Hepatocyte (in vitro differentiated cells): ENCODE data around the gene NENF. TPM values are rescaled to one million over a fixed set of nuclear protein-coding genes. Genes with fewer than 3 reads are reported as not detected.

Source experiments
- DNase-seq: peaks from one replicate; pipeline ENCODE4 v3.0.0-alpha.2; 2016; ENCODE audit warnings: low spot score
- H2AFZ ChIP-seq: fragments of 200-600 bp; sonication (generic); 2 replicates; pipeline ENCODE4 v1.6.0; 2016; ENCODE audit warnings: antibody characterized with exemption, mild to moderate bottlenecking
- H3K27ac ChIP-seq: fragments of 200-600 bp; sonication (generic); 2 replicates; pipeline ENCODE4 v1.5.1; 2016; ENCODE audit warnings: mild to moderate bottlenecking
- H3K27me3 ChIP-seq: fragments of 200-600 bp; sonication (generic); 2 replicates; pipeline ENCODE4 v1.6.1; 2016
- H3K36me3 ChIP-seq: fragments of 200-600 bp; sonication (generic); replicated peaks from 2 replicates; pipeline ENCODE4 v1.5.1; 2016; ENCODE audit warnings: low read depth; ENCODE audit not compliant: insufficient read depth
- H3K4me1 ChIP-seq: fragments of 200-600 bp; sonication (generic); 2 replicates; pipeline ENCODE4 v1.5.1; 2016; ENCODE audit warnings: mild to moderate bottlenecking, moderate library complexity; ENCODE audit not compliant: insufficient read depth
- H3K4me2 ChIP-seq: fragments of 200-600 bp; sonication (generic); 2 replicates; pipeline ENCODE4 v1.6.0; 2016
- H3K4me3 ChIP-seq: fragments of 200-600 bp; sonication (generic); 2 replicates; pipeline ENCODE4 v1.5.1; 2016; ENCODE audit warnings: mild to moderate bottlenecking
- H3K79me2 ChIP-seq: fragments of 200-600 bp; sonication (generic); 2 replicates; pipeline ENCODE4 v1.6.0; 2017; ENCODE audit warnings: mild to moderate bottlenecking
- H3K9me2 ChIP-seq: fragments of 200-600 bp; sonication (generic); replicated peaks from 2 replicates; pipeline ENCODE4 v1.6.0; 2017; ENCODE audit warnings: mild to moderate bottlenecking; ENCODE audit not compliant: insufficient read depth
- H3K9me3 ChIP-seq: fragments of 200-600 bp; sonication (generic); 2 replicates; pipeline ENCODE4 v1.5.1; 2016; ENCODE audit warnings: low read depth, mild to moderate bottlenecking
- H4K20me1 ChIP-seq: fragments of 200-600 bp; sonication (generic); 2 replicates; pipeline ENCODE4 v1.6.0; 2016; ENCODE audit warnings: mild to moderate bottlenecking; ENCODE audit not compliant: insufficient read depth, poor library complexity, severe bottlenecking
- CTCF ChIP-seq: fragments of 200-600 bp; sonication (generic); IDR thresholded peaks from 2 replicates; pipeline ENCODE4 v1.5.1; 2016; ENCODE audit warnings: antibody characterized with exemption, mild to moderate bottlenecking; ENCODE audit not compliant: poor library complexity
- EZH2 ChIP-seq: fragments of 200-600 bp; sonication (generic); IDR thresholded peaks from 2 replicates; pipeline ENCODE4 v1.6.1; 2016; ENCODE audit warnings: antibody characterized with exemption, mild to moderate bottlenecking, borderline replicate concordance
- EZH2phosphoT487 ChIP-seq: fragments of 200-600 bp; sonication (generic); IDR thresholded peaks from one replicate; pipeline ENCODE4 v1.6.1; 2018; ENCODE audit warnings: antibody characterized with exemption, mild to moderate bottlenecking, low read depth, moderate library complexity; ENCODE audit not compliant: unreplicated experiment, severe bottlenecking
- WGBS: methylation state at CpG from one replicate; pipeline ENCODE4 v1.1.6; 2016; ENCODE audit warnings: low lambda C conversion rate; ENCODE audit errors: missing lambda C conversion rate; 5-methylcytosine and 5-hydroxymethylcytosine counted together
- polyA plus RNA-seq: library from polyadenylated mRNA; unstranded; fragments of >200 nt; fragmentation: Nextera tagmentation; extraction: Ambion mirVana; gene quantifications from 2 replicates; pipeline ENCODE4 v1.2.1, GENCODE V29; 2016
- total RNA-seq: library from RNA; depleted of rRNA; stranded (reverse); fragments of >200 nt; gene quantifications from 2 replicates; pipeline ENCODE4 v1.2.3, GENCODE V29; 2014

NENF gene
- total and polyA plus RNA-seq, 2 experiments from 2014 or later: 52.3 to 115 TPM

DNA sequence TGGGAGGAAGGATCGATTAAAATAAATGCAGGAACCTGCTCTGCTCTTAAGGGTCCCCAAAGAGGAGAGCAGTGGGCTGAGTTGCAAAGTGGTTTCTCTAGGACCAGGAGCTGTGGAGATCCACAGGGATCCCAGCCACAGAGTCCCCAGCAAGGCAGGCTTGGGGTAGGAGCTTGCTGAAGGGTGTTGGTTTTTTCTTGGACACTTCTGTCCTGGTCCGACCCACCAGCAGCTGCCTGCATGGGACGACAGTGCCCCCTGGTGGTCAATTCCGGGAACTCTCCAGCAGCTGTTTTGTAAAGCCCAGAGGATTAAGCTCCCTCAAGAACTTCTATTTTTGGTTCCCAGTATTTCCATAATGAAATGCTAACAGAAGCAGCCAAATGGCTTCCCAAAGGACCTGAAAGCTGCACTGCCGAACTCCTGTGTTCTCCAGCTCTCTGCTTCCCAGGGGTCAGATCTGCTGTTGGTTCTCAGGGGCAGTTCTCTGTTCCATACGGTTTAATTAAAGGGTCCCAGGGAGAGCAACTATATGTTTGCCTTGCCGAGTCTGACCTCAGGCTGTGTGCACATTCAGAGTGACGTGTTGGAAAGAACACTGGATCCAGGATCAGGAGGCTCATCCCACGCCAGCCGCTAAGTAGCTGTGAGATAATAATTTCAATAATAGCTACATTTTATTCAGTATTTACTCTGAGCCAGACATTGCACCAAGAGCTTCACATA lies 23.2 kb downstream of the NENF start:
- no peak overlapping the region for H2AFZ ChIP-seq
- TF ChIP-seq CTCF (peak; percentile 94), EZH2phosphoT487 (no peak)
- no peak overlapping the region for H3K27ac ChIP-seq

DNA sequence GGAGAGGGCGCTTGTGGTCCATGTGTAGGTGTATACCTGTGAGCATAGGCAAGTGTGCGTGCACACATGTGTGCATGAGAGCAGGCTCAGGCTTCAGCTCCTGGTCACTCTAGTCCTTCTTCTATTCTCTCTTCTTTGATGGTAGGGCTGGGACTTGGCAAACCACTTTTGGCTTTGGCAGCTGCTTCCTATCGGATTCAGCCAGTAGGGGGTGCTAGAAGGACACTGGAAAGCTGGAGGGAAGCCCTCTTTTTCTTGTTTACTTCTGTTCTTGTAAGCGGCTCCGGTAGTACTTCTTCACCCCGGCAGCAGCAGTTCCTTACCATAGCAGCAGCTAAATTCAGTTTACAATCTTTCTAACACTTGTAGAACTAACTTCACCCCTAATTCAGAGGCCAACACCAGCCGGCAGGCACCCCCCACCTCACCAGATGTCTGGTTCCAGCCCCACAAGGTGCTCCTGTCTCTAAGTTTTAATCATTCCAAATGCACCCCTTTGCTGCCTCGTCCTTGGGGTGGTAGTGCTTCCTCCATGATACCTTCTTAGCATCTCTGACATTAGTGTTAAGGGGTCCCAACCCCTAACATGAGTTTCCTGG lies 25.1 kb downstream of the NENF start:
- peak; percentile 42 for TF ChIP-seq CTCF
- no peak for TF ChIP-seq EZH2
- no peak for TF ChIP-seq EZH2phosphoT487
- no peaks in the 10 kb centered on the region for H3K9me3 ChIP-seq
- DNase-seq: peak; percentile 60

More for the DNA sequence above, 23.2 kb downstream of the NENF start:
- H3K79me2 ChIP-seq: no peaks in the 10 kb centered on the region
- H3K36me3 ChIP-seq: no peaks in the 10 kb centered on the region
- H4K20me1 ChIP-seq: no peaks in the 10 kb centered on the region
- H3K4me1 ChIP-seq: no peaks in the 10 kb centered on the region
- H3K9me3 ChIP-seq: no peaks in the 10 kb centered on the region
- peak; percentile 87 for DNase-seq
- no peaks in the 10 kb centered on the region for H3K9me2 ChIP-seq
- H3K4me2 ChIP-seq: peak overlapping the region; percentile 59
- H3K4me3 ChIP-seq: no peak overlapping the region
- no peaks in the 10 kb centered on the region for H3K27me3 ChIP-seq
- 38% methylated on average over 10 of the region's 10 CpGs for WGBS

GRCh38 chr1:212458817-212459216 lies 26.1 kb downstream of the NENF start:
- WGBS: 20% methylated on average over 1 of the region's 1 CpG
- Histone ChIP-seq H2AFZ (no peak overlapping the region), H3K4me2 (no peak overlapping the region), H3K27me3 (no peaks in the 10 kb centered on the region), H3K27ac (no peak overlapping the region), H4K20me1 (no peaks in the 10 kb centered on the region), H3K36me3 (no peaks in the 10 kb centered on the region), H3K4me3 (no peak overlapping the region), H3K9me2 (no peaks in the 10 kb centered on the region), H3K79me2 (no peaks in the 10 kb centered on the region), H3K4me1 (no peaks in the 10 kb centered on the region), H3K9me3 (no peaks in the 10 kb centered on the region)
- no peak for TF ChIP-seq EZH2phosphoT487
- TF ChIP-seq CTCF: no peak
- no peak for TF ChIP-seq EZH2
- no peak for DNase-seq

More for the DNA sequence above, 25.1 kb downstream of the NENF start:
- no peaks in the 10 kb centered on the region for H3K4me1 ChIP-seq
- H3K27ac ChIP-seq: no peak overlapping the region
- H2AFZ ChIP-seq: no peak overlapping the region
- no peaks in the 10 kb centered on the region for H3K27me3 ChIP-seq
- WGBS: 50% methylated on average over 8 of the region's 8 CpGs
- H4K20me1 ChIP-seq: no peaks in the 10 kb centered on the region
- no peak overlapping the region for H3K4me2 ChIP-seq
- no peaks in the 10 kb centered on the region for H3K9me2 ChIP-seq
- H3K4me3 ChIP-seq: no peak overlapping the region
- no peaks in the 10 kb centered on the region for H3K36me3 ChIP-seq
- no peaks in the 10 kb centered on the region for H3K79me2 ChIP-seq
